Neural cell (in vitro differentiated cells): ENCODE results near the gene MGAM2.

Source experiments
- POLR2AphosphoS5 ChIP-seq: IDR thresholded peaks from 2 replicates; pipeline ENCODE4 v1.6.1; 2012
- TF ChIP-seq, protein P1 (sequence below): fragments of 450-650 bp; IDR thresholded peaks from 2 replicates; pipeline ENCODE4 v1.5.1; 2014; ENCODE audit warnings: antibody characterized with exemption, mild to moderate bottlenecking, moderate library complexity; ENCODE audit not compliant: poor library complexity, severe bottlenecking

DNA sequence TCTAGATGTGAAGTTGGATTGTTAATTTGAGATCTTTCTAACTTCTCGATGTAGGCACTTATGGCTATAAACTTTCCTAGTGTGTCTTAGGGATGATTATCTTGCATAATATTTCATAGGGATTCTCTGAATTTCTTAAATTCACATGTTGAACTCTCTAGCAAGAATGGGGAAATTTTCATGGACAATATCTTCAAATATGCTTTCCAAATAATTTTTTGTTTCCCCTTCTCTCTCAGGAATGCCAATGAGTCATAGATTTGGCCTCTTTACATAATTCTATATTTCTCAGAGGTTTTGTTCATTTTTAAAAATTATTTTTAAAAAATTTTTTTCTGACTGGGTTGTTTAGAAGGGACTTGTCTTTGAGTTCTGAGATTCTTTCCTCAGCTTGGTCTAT, 68.9 kb downstream of the MGAM2 start:
- TF ChIP-seq, protein P1, sequence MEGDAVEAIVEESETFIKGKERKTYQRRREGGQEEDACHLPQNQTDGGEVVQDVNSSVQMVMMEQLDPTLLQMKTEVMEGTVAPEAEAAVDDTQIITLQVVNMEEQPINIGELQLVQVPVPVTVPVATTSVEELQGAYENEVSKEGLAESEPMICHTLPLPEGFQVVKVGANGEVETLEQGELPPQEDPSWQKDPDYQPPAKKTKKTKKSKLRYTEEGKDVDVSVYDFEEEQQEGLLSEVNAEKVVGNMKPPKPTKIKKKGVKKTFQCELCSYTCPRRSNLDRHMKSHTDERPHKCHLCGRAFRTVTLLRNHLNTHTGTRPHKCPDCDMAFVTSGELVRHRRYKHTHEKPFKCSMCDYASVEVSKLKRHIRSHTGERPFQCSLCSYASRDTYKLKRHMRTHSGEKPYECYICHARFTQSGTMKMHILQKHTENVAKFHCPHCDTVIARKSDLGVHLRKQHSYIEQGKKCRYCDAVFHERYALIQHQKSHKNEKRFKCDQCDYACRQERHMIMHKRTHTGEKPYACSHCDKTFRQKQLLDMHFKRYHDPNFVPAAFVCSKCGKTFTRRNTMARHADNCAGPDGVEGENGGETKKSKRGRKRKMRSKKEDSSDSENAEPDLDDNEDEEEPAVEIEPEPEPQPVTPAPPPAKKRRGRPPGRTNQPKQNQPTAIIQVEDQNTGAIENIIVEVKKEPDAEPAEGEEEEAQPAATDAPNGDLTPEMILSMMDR, result no peak
- no peak for TF ChIP-seq POLR2AphosphoS5
